ENCODE data around the gene TSHZ2.

GRCh38 chr20:53186635-53187034, 214.5 kb downstream of the TSHZ2 start:
- no peak for TF ChIP-seq CTCF (IDR thresholded peaks at IDR 0.05)
- TF ChIP-seq POLR2A (IDR thresholded peaks at IDR 0.05): no peak
